SK-N-MC (cell line): ENCODE results near the gene QRFP.
"Not testable (repeated sequence)": the region's sequence is repeated elsewhere in the genome, so short reads cannot be mapped to it uniquely, and the experiment has no call there.

ENCODE experiments used
- DNase-seq: peaks from one replicate; pipeline ENCODE4 v3.0.0-alpha.2; 2011; ENCODE audit warnings: low read depth, low spot score
- H3K27ac ChIP-seq: fragments of 200-600 bp; sonication (generic); 2 replicates; pipeline ENCODE4 v1.5.1; 2016; ENCODE audit warnings: mixed run types
- H3K36me3 ChIP-seq: fragments of 200-600 bp; sonication (generic); 2 replicates; pipeline ENCODE4 v1.6.1; 2017; ENCODE audit warnings: antibody characterized with exemption, low read length, mixed read lengths; ENCODE audit not compliant: insufficient read depth
- H3K4me3 ChIP-seq: fragments of 200-600 bp; sonication (generic); 2 replicates; pipeline ENCODE4 v1.5.1; 2016
- H3K9ac ChIP-seq: fragments of 200-600 bp; sonication (generic); 2 replicates; pipeline ENCODE4 v1.8.0; 2017; ENCODE audit warnings: mixed run types, mixed read lengths; ENCODE audit not compliant: insufficient read length
- H3K9me3 ChIP-seq: fragments of 200-600 bp; sonication (generic); 2 replicates; pipeline ENCODE4 v1.6.1; 2017; ENCODE audit warnings: low read depth, mild to moderate bottlenecking, antibody characterized with exemption, low read length, moderate library complexity, mixed read lengths
- EZH2 ChIP-seq: fragments of 200-600 bp; sonication (generic); IDR thresholded peaks from one replicate; pipeline ENCODE4 v1.6.1; 2017; ENCODE audit warnings: antibody characterized with exemption
- FOXP2 ChIP-seq: optimal IDR thresholded peaks from 2 replicates; pipeline ENCODE3; 2011; ENCODE audit warnings: mild to moderate bottlenecking, moderate library complexity; ENCODE audit not compliant: insufficient read depth; ENCODE audit errors: extremely low read length, control extremely low read depth
- POLR2AphosphoS5 ChIP-seq: IDR thresholded peaks from 2 replicates; pipeline ENCODE4 v1.6.1; 2012; ENCODE audit warnings: mild to moderate bottlenecking, low read depth, low read length, borderline replicate concordance

QRFP gene

GRCh38 chr9:130857864-130858738, 38.5 kb downstream of the QRFP start:
- 0 out of 2 replicates have a peak overlapping the region, but pooled peaks have one; percentile 8 for H3K27ac ChIP-seq
- no peaks in the 10 kb centered on the region for H3K9me3 ChIP-seq
- TF ChIP-seq EZH2 = no peak
- TF ChIP-seq POLR2AphosphoS5 = no peak
- TF ChIP-seq FOXP2 = no peak
- H3K9ac ChIP-seq = no peak overlapping the region
- H3K4me3 ChIP-seq = no peak overlapping the region
- no peak for DNase-seq
- H3K36me3 ChIP-seq = peaks cover 84% of the 10 kb centered on the region

- no peak for DNase-seq
- no peaks in the 10 kb centered on the region for H3K9me3 ChIP-seq
- peaks cover 69% of the 10 kb centered on the region for H3K36me3 ChIP-seq
- H3K27ac ChIP-seq = no peak overlapping the region
- H3K9ac ChIP-seq = no peak overlapping the region
- TF ChIP-seq FOXP2 (no peak), POLR2AphosphoS5 (no peak), EZH2 (no peak)
- no peak overlapping the region for H3K4me3 ChIP-seq
These were observed 40.1 kb downstream of the QRFP start for GRCh38 chr9:130856474-130856873.

- H3K4me3 ChIP-seq = no peak overlapping the region
- no peak overlapping the region for H3K27ac ChIP-seq
- no peak for DNase-seq
- no peak for TF ChIP-seq EZH2
- TF ChIP-seq POLR2AphosphoS5 = no peak
- no peak for TF ChIP-seq FOXP2
- no peaks in the 10 kb centered on the region for H3K9me3 ChIP-seq
- peaks cover 57% of the 10 kb centered on the region for H3K36me3 ChIP-seq
- no peak overlapping the region for H3K9ac ChIP-seq
These were observed 41.8 kb downstream of the QRFP start for GRCh38 chr9:130854835-130855234.

- no peak overlapping the region for H3K27ac ChIP-seq
- no peak for TF ChIP-seq FOXP2
- no peak for TF ChIP-seq POLR2AphosphoS5
- TF ChIP-seq EZH2 = no peak
- H3K9ac ChIP-seq = no peak overlapping the region
- no peak for DNase-seq
- peaks cover 55% of the 10 kb centered on the region for H3K36me3 ChIP-seq
- H3K9me3 ChIP-seq = no peaks in the 10 kb centered on the region
- no peak overlapping the region for H3K4me3 ChIP-seq
These were observed 42.5 kb downstream of the QRFP start for GRCh38 chr9:130854092-130854491.

- Histone ChIP-seq H3K36me3 (peaks cover 43% of the 10 kb centered on the region), H3K27ac (no peak overlapping the region), H3K9me3 (no peaks in the 10 kb centered on the region), H3K9ac (no peak overlapping the region), H3K4me3 (no peak overlapping the region)
- no peak for DNase-seq
- no peak for TF ChIP-seq FOXP2
These were observed 43.8 kb downstream of the QRFP start for GRCh38 chr9:130852801-130853200.

- 0 out of 2 replicates have a peak overlapping the region, but pooled peaks have one; percentile 7 for H3K27ac ChIP-seq
- no peak overlapping the region for H3K4me3 ChIP-seq
- H3K9ac ChIP-seq = no peak overlapping the region
- no peak for TF ChIP-seq POLR2AphosphoS5
- TF ChIP-seq FOXP2 = no peak
- no peak for TF ChIP-seq EZH2
- no peak for DNase-seq
- no peaks in the 10 kb centered on the region for H3K9me3 ChIP-seq
- H3K36me3 ChIP-seq = peaks cover 10% of the 10 kb centered on the region
These were observed 47.3 kb downstream of the QRFP start for GRCh38 chr9:130849356-130849755.

GRCh38 chr9:130848514-130848913, 48.1 kb downstream of the QRFP start:
- not testable (repeated sequence) for H3K9me3 ChIP-seq, H3K36me3 ChIP-seq, H3K9ac ChIP-seq, DNase-seq, H3K4me3 ChIP-seq
- H3K27ac ChIP-seq = peak overlapping the region; percentile 97

GRCh38 chr9:130847306-130848217, 49.0 kb downstream of the QRFP start:
- H3K27ac ChIP-seq = peak overlapping the region; percentile 97
- H3K4me3 ChIP-seq = peak overlapping the region; percentile 54
- no peaks in the 10 kb centered on the region for H3K9me3 ChIP-seq
- peak; percentile 75 for DNase-seq
- no peaks in the 10 kb centered on the region; the same call in 1 of the 2 replicates for H3K36me3 ChIP-seq
- TF ChIP-seq POLR2AphosphoS5 (no peak), FOXP2 (no peak), EZH2 (no peak)
- H3K9ac ChIP-seq = peak overlapping the region; percentile 44
